ENCODE results near the gene ABI3BP.

ABI3BP gene

DNA sequence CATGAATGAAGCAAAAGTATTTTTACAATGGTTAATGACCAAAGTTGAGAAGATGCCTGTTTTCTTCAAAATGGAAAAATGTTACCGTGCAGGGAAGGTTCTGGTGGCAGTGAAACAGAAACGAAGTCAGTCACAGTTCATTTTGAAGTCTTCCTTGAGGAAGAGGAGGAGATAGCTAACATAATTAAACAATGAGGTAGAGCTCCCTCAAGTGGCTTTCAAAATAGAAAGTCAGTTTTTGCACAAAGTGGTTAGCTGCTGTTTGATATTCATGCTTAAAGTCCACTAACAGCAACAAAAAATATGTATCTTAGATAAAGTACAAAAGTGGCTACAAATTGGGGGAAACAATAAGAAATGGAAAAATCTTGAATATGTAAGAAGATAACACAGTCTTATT lies 196.7 kb downstream of the ABI3BP start:
- H3K4me3 ChIP-seq: no peak overlapping the region
- H3K27ac ChIP-seq: no peak overlapping the region

DNA sequence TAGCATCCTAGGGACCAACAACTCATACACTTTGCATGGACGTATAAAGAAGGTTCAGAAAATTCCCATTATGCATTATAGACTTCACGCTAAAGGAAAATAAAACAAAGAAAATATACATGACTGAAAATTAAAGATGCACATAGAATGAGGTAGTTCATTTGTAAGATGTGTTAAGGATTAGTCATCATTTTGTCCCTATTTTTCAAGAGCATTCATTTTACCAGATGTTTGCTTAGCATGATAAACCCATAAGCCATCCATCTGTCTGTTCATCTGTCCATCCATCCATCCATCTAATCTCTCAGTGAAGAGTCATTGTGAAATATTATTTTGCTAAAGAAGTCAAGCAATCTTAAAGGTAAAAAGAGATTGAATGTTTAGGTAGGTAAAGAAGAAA lies 203.6 kb downstream of the ABI3BP start:
- no peak overlapping the region for H3K27ac ChIP-seq
- H3K4me3 ChIP-seq: no peak overlapping the region

DNA sequence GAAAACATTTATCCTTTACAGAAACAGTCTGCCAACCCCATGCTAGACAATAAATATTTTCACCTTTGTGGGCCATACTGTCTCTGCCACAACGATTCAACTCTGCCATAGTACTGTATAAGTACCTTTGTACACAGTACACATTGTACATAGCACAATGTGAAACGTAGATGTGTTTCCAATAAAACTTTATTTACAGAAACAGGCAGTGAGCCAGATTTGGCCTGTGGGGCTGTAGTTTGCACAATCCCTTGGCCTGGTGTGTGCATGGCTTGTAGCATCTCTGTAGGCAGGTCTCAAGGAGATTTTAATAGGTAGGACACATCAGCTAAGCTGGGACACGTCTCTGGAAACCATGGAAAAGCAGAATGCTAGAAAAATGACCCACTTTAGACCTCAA lies 209.6 kb downstream of the ABI3BP start:
- no peak overlapping the region for H3K27ac ChIP-seq
- no peak overlapping the region for H3K4me3 ChIP-seq

DNA sequence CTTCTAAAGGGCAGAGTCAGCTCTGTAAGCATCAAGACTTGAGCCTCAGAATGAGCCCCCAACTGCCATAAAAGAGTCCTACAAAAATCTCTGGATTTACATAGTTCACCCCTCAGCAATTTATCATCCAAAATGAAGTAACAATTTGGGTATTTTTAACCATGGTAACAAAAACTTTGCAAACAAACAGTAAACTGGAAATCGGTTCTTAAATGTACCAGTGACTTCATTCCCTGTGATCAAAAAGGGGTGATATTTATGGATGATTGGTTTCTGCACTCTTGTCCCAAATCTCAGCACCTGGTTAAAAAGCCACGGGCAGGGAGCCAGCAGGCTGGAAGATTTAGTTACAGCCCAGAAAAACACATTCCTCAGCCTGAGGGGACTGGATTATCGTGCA lies 210.3 kb downstream of the ABI3BP start:
- H3K27ac ChIP-seq: peak overlapping the region in 1 of 21 experiments; percentile 1
- no peak overlapping the region for H3K4me3 ChIP-seq

DNA sequence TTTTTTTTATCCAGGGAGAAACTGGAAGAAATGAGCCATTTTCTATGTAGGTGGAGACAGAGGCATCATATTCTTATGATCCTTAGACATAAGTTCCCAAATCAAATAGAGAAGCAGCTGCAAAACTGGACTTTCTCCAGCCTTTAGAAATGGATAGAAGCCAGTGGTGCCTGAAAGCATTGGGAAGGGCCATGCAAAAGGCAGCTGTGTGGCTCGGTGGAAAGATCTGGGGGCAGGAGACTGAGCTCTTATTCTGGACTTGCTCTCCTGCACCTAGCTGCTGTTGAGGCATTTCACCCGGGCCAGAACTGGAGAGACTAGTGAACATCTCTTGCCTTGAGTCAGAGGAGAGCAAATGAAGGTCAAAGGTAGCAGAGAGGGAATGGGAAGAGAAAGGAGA lies 210.9 kb downstream of the ABI3BP start:
- Histone ChIP-seq H3K4me3 (no peak overlapping the region), H3K27ac (no peak overlapping the region)

DNA sequence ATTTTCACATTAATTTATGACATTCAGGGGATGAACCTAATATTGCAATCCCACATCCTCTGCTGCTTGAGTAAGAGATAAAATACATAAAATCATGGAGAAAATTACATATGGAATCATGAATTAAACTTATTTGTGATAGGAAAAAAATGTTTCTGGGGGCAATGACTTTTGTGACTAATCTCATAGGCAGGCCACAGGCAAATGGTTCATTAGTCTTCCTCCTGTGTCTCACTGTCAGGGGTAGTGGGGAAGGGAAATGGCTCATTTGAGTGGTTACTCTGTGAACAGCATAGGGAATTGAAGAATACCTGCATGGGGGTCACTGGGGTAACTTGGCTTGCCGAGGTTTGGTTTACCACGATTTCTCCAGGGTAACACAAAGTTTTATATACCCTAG lies 211.9 kb downstream of the ABI3BP start:
- no peak overlapping the region for H3K27ac ChIP-seq

DNA sequence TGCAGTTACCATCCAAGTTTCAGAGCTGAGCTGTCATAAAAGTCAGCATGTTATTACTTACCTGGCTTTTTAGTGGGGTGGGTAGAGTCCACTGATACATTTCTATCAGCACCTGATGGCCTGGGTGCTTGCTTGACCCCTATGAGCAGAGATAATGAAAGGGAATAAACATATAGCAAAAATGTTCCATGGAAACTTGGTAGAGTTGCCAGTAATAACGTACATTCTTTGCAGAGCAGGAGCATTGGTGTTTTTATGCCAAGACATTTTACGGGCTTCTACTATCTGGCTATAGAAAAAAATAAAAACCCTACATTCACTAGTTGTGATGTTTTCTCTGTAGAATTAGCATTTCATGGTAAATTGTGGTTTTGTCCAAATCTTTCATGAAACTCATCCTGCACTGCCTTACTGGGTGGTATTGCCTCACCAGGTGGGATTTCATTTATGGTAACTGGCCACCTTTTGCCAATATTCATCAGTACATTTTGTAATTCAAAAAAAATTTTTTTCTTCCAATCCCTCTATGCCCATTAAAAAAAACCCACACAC lies 213.1 kb downstream of the ABI3BP start:
- Histone ChIP-seq H3K27ac (no peak overlapping the region), H3K4me3 (no peak overlapping the region)

More for the DNA sequence above, 211.9 kb downstream of the ABI3BP start:
- no peak overlapping the region for H3K4me3 ChIP-seq

DNA sequence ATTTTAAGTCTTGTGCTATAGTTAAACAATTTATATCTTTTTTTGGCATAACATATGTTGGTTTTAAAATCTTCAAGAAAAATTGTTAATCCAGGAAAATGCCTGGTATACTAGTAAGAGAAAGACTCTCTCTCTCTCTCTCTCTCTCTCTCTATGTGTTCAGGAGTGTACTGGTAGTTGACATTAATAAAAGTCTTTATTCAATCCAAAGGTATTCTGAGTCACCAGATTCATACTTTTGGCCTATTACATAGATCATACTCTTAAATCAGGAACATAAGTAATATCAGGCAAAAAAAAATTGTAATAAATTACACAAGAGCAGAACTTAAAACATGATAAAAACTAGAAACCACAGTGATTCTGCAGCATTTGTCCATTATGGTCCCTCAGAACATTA lies 213.7 kb downstream of the ABI3BP start:
- H3K27ac ChIP-seq: no peak overlapping the region

DNA sequence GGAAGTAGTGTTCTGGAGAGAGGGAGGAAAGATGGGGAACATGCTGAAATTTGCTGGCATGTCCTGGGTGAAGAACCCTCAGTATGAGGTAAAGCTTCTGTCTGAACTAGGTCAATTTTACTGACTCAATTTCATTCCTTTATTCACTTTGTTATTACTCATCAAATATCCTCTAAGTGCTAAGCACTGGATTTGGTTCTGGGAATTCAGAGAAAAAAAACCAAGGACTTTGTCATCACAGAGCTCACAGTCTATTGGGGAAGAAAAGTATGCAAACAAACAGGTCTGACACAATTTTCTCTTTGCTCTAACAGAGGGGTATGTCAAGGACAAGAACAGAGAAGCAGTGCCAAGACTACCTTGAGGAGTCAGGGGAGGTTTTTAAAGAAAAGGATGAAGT lies 215.9 kb downstream of the ABI3BP start:
- no peak overlapping the region for H3K27ac ChIP-seq
- no peak overlapping the region for H3K4me3 ChIP-seq

More for the DNA sequence above, 213.7 kb downstream of the ABI3BP start:
- H3K4me3 ChIP-seq: no peak overlapping the region

DNA sequence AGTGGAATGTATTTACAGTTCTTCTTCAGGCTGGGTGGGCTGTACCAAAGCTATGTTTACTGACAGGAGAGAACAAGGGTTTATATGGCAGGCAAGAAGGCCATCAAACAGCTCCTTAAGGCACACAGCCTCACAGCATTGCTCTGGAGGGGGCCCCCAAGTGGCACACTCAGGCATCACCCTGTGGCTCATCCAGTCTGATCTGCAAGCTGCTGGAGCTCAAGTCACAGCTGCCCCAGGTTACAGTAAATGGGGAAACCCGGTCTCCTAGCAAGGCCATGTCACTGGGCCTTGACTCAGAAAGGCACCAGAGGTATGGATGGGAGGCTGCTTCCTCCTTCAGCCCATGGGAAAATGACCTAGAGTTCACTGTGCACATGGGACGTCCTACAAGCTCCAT lies 216.5 kb downstream of the ABI3BP start:
- no peak overlapping the region for H3K4me3 ChIP-seq
- H3K27ac ChIP-seq: no peak overlapping the region

DNA sequence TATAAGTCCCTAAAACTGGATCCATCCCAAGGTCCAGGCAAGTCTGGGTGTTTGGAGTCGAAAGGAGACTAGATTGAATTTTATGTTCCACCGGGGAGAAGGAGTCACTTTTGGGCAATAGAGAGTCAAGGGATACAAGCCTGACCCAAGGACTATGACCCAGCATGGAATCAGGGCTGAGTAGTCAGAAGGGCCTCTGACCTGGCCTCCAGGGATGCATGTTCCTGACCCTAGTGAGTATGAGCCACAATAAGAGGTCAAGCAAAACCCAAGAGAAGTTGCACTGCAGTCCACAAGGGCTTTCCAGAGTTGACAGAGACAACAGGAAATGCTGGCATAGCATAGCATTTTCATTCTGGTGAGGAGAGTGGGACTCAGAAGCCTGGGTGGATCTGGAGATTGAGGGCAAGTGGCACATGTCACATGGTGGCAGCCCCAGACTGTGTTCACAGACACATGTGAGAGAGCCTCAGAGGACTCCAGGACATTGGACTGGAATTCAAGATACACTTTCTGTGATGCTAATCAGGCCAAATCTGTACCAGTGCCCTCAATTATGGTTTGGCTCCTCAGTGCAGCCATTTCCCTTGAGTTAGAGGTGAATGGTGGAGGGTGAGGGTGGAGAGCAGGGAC lies 217.0 kb downstream of the ABI3BP start:
- Histone ChIP-seq H3K4me3 (no peak overlapping the region), H3K27ac (no peak overlapping the region)

DNA sequence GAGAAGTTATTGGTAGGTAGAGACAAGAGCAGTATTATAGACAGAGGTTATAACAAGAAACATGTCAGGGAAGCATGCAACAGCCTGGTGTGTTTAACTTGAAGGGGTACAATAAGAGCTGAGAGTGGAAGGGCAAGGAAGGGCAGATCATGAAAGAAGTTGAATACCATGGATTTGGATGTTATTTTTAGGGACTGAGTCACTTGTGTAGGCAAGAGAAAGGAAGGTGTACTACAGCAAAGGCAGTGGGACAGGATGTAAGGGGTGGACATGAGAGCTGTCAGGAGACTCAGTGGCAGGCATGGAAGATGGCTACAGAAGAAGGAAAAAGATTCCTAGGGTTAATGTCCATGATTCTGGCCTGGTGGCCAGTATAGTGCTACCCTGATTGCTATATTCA lies 217.6 kb downstream of the ABI3BP start:
- Histone ChIP-seq H3K27ac (no peak overlapping the region), H3K4me3 (no peak overlapping the region)

DNA sequence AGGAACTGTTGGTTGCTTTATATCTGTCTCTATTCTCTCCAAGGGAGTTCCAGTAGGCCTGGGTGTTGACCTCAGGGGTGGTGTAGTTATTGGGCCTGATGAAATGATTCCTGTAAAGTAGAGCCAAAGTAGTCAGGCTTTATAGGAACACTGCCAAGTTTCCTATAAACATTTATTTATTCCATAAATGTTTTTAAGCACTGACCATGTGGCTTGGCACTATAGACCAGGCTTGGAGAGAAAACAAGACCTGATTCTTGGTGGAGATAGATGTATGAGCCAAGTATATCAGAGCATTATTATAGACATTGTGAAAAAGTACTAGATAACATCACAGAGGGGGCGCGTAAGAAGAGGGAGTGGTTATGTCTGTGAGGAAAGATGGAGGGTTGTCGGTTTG lies 218.0 kb downstream of the ABI3BP start:
- Histone ChIP-seq H3K27ac (no peak overlapping the region), H3K4me3 (no peak overlapping the region)

DNA sequence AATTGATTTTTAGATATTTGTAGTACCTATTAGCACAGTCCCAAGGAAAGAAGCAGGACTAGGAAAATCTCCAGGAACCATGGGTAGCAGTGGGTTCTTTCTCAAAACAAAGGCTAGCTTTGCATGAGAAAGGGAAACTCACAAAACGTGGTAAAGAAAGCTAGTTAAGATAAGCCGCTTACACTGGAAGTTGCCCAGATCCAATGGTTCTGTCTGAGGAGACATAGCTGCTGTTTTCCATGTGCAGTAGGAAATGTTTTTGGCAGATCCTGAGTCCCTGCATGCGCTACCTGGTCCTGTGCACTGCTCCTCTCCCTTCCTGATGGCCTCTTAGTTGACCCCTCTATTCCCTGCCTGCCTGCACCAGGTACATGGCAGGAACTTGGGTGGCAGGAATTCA lies 223.5 kb downstream of the ABI3BP start:
- Histone ChIP-seq H3K27ac (no peak overlapping the region), H3K4me3 (no peak overlapping the region)

DNA sequence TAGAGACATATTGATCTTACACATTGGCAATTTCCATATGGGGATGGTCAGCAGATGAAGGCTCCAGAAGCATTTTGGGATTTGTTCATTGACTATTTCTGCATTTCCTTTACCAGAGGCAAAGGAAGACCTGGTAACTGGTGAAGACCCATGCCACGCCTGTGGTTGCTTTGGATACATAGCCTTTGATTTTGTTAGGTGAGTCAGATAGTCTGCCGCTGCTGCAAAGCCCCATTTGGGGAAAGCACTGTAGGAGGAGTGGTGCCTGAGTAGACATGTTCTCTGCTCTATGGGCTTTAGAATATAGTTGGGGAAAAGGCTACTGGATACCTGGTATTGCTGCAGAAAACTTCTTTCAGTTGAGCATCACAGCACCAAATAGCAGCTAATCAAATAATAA lies 227.2 kb downstream of the ABI3BP start:
- no peak overlapping the region for H3K4me3 ChIP-seq
- H3K27ac ChIP-seq: no peak overlapping the region

DNA sequence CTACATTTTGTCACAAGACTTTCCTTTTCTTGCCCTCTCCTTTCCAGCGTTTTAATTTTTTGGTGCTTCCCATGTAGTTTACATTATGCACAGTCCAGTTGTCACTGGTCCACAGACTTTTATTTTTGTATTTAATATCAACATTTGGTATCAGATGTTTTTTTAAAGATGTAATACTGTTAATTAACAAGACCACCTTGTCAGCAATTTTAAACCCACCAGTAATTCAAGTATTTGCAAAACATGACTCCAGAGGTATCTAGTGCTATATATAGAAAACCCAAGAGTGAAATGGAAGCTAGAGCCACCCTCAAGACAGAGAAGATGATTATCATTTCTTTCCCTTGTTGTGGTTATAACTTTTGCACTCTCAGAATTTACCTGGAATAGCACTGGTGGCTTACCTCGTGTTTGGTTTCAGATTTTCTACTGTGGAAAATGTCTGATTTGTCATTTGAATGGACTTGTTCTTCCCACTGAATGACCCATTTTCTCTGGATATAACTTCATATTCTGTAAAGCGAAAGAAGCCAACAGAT lies 227.7 kb downstream of the ABI3BP start:
- Histone ChIP-seq H3K4me3 (no peak overlapping the region), H3K27ac (no peak overlapping the region)

DNA sequence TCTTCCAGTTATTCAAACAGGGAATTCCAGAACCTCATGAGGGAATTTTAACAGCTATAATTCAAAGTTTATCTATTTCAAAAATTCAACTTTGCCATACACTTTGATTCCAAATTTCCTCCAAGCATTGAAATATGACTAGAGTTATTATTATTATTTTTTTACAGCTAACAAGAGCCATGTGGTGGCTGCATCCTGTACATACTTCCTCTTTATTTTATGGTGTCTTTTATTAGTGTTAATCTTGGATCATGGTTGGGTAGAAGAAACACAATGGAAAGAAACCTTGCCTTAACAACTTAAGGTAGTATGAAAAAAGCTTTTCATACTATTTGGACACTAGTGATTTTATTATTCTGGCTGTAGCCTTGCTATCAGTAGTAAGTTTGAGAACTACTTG lies 231.3 kb downstream of the ABI3BP start:
- no peak overlapping the region for H3K27ac ChIP-seq
- H3K4me3 ChIP-seq: no peak overlapping the region

DNA sequence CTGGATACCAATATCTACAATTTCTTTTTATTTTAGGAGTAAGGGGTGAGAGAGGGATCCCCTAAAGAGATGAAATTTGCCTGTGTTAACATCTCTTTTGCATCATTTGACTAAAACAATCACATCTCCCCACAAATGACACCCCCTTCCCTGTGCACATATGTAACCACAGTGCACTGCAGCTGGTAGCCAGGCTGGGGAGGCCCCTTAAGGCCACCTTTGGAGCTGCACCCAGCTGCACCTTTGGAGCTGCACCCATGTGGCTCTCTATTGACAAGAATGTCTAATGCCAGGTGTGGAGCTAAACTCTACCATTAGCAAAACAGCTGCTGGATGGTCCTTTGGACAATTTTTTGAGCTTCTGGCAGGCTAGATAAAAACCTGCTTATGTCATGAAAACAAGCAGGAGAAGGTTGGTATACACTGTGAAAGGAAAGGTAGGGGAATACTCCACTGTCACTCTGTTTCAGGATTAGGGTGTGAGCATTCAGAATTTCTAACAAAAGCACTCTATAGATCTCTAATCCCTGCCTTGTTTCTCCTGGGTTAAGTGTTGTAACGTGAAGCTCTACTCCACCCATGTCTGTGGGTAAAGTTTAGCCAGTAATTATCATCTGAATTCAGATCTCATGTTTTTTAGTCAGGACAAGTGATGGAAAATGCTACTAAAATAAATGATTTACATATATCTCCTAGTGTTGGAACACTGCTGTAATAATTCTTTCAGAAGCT lies 231.8 kb downstream of the ABI3BP start:
- Histone ChIP-seq H3K27ac (no peak overlapping the region), H3K4me3 (no peak overlapping the region)

DNA sequence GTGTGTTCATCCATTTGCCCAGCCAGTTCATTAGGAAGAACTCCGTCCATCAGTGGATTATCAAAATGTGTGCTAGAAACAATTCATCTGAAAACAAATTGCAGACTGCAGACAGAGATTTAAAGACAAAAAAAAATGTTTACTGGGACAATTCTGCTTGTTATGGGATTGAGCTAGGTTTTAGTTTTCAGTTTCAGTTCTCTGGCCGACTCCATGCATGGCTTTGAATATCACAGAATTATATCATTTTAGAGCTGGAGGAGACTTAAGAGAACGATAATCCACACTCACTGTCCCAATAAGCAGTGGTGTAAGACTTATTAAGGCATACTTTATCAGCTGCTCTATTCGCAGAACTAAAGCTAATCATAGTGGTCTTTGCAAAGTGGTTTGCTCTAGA lies 232.8 kb downstream of the ABI3BP start:
- Histone ChIP-seq H3K4me3 (no peak overlapping the region), H3K27ac (peak overlapping the region in 1 of 21 experiments; percentile 9)

DNA sequence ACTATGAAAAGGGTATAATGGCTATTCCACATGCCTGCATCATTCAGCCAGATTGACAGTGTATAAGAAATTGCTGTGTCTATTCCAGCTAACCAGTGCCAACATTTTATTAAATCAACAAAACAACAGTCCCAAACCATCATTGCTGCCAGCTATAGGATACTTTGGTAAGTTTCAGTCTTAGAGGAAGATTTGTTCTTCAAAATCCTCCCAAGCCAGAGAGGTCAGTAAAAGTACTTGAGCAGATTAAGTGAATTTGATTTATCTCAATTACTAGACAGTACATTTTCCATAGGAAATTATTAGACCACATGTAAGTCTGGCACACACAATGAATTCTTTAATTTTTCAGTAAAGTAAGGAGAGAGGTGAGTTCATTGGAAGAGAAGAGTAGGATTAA lies 233.3 kb downstream of the ABI3BP start:
- Histone ChIP-seq H3K4me3 (no peak overlapping the region), H3K27ac (peak overlapping the region in 1 of 21 experiments; percentile 9)

DNA sequence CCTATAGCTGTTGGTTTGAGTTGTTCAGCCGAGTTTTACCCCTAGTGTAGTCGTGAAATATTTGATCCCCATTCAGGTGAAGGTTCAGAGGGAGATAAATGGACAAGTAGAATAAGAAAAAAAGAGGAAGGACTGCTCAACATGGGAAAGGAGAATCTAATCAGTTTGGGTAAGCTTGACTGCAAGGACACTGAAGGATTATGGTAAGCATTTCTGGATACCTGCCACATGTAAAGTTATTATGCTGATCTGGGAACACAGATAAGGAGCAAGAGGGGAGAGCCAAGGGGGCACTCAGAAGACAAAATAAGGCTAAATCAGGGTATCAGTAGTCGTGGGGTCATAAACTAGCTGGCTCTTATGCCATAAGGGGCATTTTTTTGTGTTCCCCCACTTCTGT lies 234.1 kb downstream of the ABI3BP start:
- H3K4me3 ChIP-seq: no peak overlapping the region
- no peak overlapping the region for H3K27ac ChIP-seq
